Activated CD4-positive, alpha-beta T cell treated with anti-CD3 and anti-CD28 coated beads for 48 hours (primary cell): Measurements from ENCODE around the gene ACOXL.

Experiments
- DNase-seq: peaks from one replicate; pipeline ENCODE4 v3.0.0-alpha.2; 2020

The ACOXL gene

GRCh38 chr2:111149882-111150455 is 417.6 kb downstream of the ACOXL start:
- no peak for DNase-seq

- DNase-seq, result no peak
Measured at GRCh38 chr2:111154758-111155157, 422.4 kb downstream of the ACOXL start.

- DNase-seq, result no peak
Measured at GRCh38 chr2:111155610-111156009, 423.2 kb downstream of the ACOXL start.

- no peak for DNase-seq
Measured at GRCh38 chr2:111156529-111156928, 424.2 kb downstream of the ACOXL start.

- no peak for DNase-seq
Measured at GRCh38 chr2:111157071-111157661, 424.8 kb downstream of the ACOXL start.

- DNase-seq, result no peak
Measured at GRCh38 chr2:111157798-111158197, 425.4 kb downstream of the ACOXL start.

GRCh38 chr2:111159641-111160040 is 427.3 kb downstream of the ACOXL start:
- no peak for DNase-seq

GRCh38 chr2:111160758-111161157 is 428.4 kb downstream of the ACOXL start:
- DNase-seq, result no peak

- no peak for DNase-seq
Measured at GRCh38 chr2:111161971-111162370, 429.6 kb downstream of the ACOXL start.

- DNase-seq, result no peak
Measured at GRCh38 chr2:111162718-111163331, 430.5 kb downstream of the ACOXL start.

GRCh38 chr2:111164078-111164477 is 431.7 kb downstream of the ACOXL start:
- DNase-seq, result no peak

GRCh38 chr2:111165084-111165483 is 432.7 kb downstream of the ACOXL start:
- DNase-seq, result no peak

- no peak for DNase-seq
Measured at GRCh38 chr2:111166115-111166514, 433.7 kb downstream of the ACOXL start.

- DNase-seq, result no peak
Measured at GRCh38 chr2:111167076-111167862, 434.9 kb downstream of the ACOXL start.

- DNase-seq, result no peak
Measured at GRCh38 chr2:111167863-111168162, 435.4 kb downstream of the ACOXL start.
